Fibroblast of mammary gland (primary cell): Measurements from ENCODE around the gene ADD2.
A peak's percentile ranks its signal among the peaks of the same experiment; 100 is the strongest.

ENCODE experiments used
- DNase-seq: peaks from one replicate; pipeline ENCODE4 v3.0.0-alpha.2; 2010; ENCODE audit warnings: low read depth
- H3K4me3 ChIP-seq: 2 replicates; pipeline ENCODE4 v1.5.1; 2011; ENCODE audit warnings: low read depth, mild to moderate bottlenecking, low read length, moderate library complexity; ENCODE audit not compliant: control insufficient read depth
- CTCF ChIP-seq: conservative IDR thresholded peaks from 2 replicates; pipeline ENCODE4 v1.5.1; 2011; ENCODE audit warnings: low read depth, low read length, inconsistent platforms; ENCODE audit not compliant: control insufficient read depth, insufficient read depth

ADD2 gene

GRCh38 chr2:70779911-70780545 lies 12.0 kb upstream of the ADD2 start:
- peak; percentile 24 for DNase-seq
- no peak overlapping the region for H3K4me3 ChIP-seq
- TF ChIP-seq CTCF: no peak

DNA sequence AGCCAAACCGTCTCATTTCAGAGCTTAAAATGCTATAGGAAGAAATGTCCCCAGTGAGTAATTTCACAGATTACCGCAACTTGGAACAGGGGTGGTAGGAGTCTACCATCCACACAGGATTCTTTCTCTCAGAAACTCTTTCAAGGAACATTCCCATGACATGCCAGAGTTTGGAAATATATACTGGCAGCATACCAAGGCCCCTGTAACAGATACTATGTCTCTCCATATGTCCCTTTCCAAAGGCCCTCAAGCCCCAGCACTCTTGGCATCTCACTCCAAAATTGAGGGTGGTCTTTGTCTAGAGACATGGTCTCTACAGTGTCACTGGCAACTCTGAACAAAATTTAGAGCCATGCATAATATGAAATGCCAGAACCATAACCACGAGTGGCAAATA lies 11.5 kb upstream of the ADD2 start:
- H3K4me3 ChIP-seq: no peak overlapping the region
- DNase-seq: no peak
- no peak for TF ChIP-seq CTCF

- TF ChIP-seq CTCF: no peak
- no peak overlapping the region for H3K4me3 ChIP-seq
- no peak for DNase-seq
Observed at GRCh38 chr2:70778676-70779075, 10.7 kb upstream of the ADD2 start.

GRCh38 chr2:70777450-70777849 lies 9.4 kb upstream of the ADD2 start:
- DNase-seq: peak; percentile 14
- no peak for TF ChIP-seq CTCF
- H3K4me3 ChIP-seq: no peak overlapping the region

DNA sequence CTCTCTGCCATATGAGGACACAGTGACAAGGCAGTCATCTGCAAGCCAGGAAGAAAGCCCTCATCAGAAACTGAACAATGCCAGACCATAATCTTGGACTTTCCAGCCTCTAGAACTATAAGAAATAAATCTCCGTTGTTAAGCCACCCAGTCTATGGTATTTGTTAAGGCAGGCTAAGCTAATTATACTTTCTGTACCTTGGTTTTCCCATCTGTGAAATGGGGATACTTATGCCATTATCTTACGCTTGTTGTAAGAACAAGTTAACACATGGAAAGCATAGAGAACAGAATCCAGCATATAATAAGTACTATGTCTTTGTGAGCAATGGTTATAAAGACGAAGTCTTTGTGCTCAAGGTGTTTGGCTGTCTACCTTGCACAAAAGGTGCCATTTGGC lies 8.3 kb upstream of the ADD2 start:
- TF ChIP-seq CTCF: no peak
- DNase-seq: no peak
- H3K4me3 ChIP-seq: no peak overlapping the region

- no peak for TF ChIP-seq CTCF
Observed at GRCh38 chr2:70775141-70775540, 7.1 kb upstream of the ADD2 start.

More at GRCh38 chr2:70775141-70775540, 7.1 kb upstream of the ADD2 start:
- DNase-seq: no peak
- no peak overlapping the region for H3K4me3 ChIP-seq
